ENCODE results near the gene MAPK7. TPM values are rescaled to one million over a fixed set of nuclear protein-coding genes. Genes with fewer than 3 reads are reported as not detected.
"Not testable (repeated sequence)": the region's sequence is repeated elsewhere in the genome, so short reads cannot be mapped to it uniquely, and the experiment has no call there.

The MAPK7 gene
- total RNA-seq, 1 donor from 2014 or later, result 146 TPM

- intact Hi-C loops (cut with DNase I), result no loop called here
- no peaks in the 10 kb centered on the region for H3K9me3 ChIP-seq
- no peak overlapping the region for H3K4me3 ChIP-seq
- no peaks in the 10 kb centered on the region for H3K36me3 ChIP-seq
- H3K4me1 ChIP-seq, result peaks cover 18 to 23% of the 10 kb centered on the region in 2 donors
- TF ChIP-seq CTCF (IDR thresholded peaks at IDR 0.05), result no peak
- H3K27ac ChIP-seq, result peak overlapping the region; percentile 94 to 95
- DNase-seq (ENCODE audit: low spot score in 2 of 2), result peak; percentile 6 to 56
- no peaks in the 10 kb centered on the region for H3K27me3 ChIP-seq
These were observed 30.8 kb upstream of the MAPK7 start for GRCh38 chr17:19347323-19348080.

- peak overlapping the region in 1 of 2 donors; percentile 95 for H3K27ac ChIP-seq
- no peaks in the 10 kb centered on the region for H3K36me3 ChIP-seq
- no peaks in the 10 kb centered on the region for H3K9me3 ChIP-seq
- H3K4me1 ChIP-seq, result peaks cover 18 to 23% of the 10 kb centered on the region in 2 donors
- no peak overlapping the region for H3K4me3 ChIP-seq
- DNase-seq (ENCODE audit: low spot score in 2 of 2), result peak in 1 of 2 donors; percentile 51
- TF ChIP-seq CTCF (IDR thresholded peaks at IDR 0.05), result no peak
- H3K27me3 ChIP-seq, result no peaks in the 10 kb centered on the region
- intact Hi-C loops (cut with DNase I), result no loop called here
These were observed 30.1 kb upstream of the MAPK7 start for GRCh38 chr17:19348081-19348650.

GRCh38 chr17:19348806-19349205 lies 29.5 kb upstream of the MAPK7 start:
- no peak overlapping the region for H3K27ac ChIP-seq
- no peaks in the 10 kb centered on the region for H3K27me3 ChIP-seq
- no peaks in the 10 kb centered on the region for H3K9me3 ChIP-seq
- peaks cover 18 to 23% of the 10 kb centered on the region in 2 donors for H3K4me1 ChIP-seq
- TF ChIP-seq CTCF (IDR thresholded peaks at IDR 0.05), result no peak
- DNase-seq (ENCODE audit: low spot score in 2 of 2), result peak in 1 of 2 donors; percentile 2
- no peaks in the 10 kb centered on the region for H3K36me3 ChIP-seq
- H3K4me3 ChIP-seq, result no peak overlapping the region
- intact Hi-C loops (cut with DNase I), result no loop called here

GRCh38 chr17:19353401-19353800 lies 24.9 kb upstream of the MAPK7 start:
- intact Hi-C loops (cut with DNase I); H3K4me1 ChIP-seq: not testable (repeated sequence)

GRCh38 chr17:19354748-19355147 lies 23.6 kb upstream of the MAPK7 start:
- H3K36me3 ChIP-seq, result no peaks in the 10 kb centered on the region
- no peaks in the 10 kb centered on the region for H3K27me3 ChIP-seq
- DNase-seq (ENCODE audit: low spot score in 2 of 2), result no peak
- no peak overlapping the region for H3K27ac ChIP-seq
- no peak for TF ChIP-seq CTCF (IDR thresholded peaks at IDR 0.05)
- no peaks in the 10 kb centered on the region for H3K9me3 ChIP-seq
- no peak overlapping the region for H3K4me3 ChIP-seq
- H3K4me1 ChIP-seq, result no peaks in the 10 kb centered on the region
- intact Hi-C loops (cut with DNase I), result no loop called here

More at GRCh38 chr17:19353401-19353800, 24.9 kb upstream of the MAPK7 start:
- not testable (repeated sequence) for H3K27ac ChIP-seq; H3K27me3 ChIP-seq; H3K9me3 ChIP-seq; H3K4me3 ChIP-seq; DNase-seq (ENCODE audit: low spot score in 2 of 2); H3K36me3 ChIP-seq

GRCh38 chr17:19357351-19357750 lies 20.9 kb upstream of the MAPK7 start:
- H3K4me1 ChIP-seq, result no peaks in the 10 kb centered on the region
- H3K36me3 ChIP-seq, result no peaks in the 10 kb centered on the region
- no peak for DNase-seq (ENCODE audit: low spot score in 2 of 2)
- no peaks in the 10 kb centered on the region for H3K9me3 ChIP-seq
- intact Hi-C loops (cut with DNase I), result no loop called here
- no peak overlapping the region for H3K27ac ChIP-seq
- H3K27me3 ChIP-seq, result no peaks in the 10 kb centered on the region
- no peak for TF ChIP-seq CTCF (IDR thresholded peaks at IDR 0.05)
- no peak overlapping the region for H3K4me3 ChIP-seq
